Astrocyte (in vitro differentiated cells and primary cell): ENCODE data around the gene EPB41L1.
"Not testable (repeated sequence)": the region's sequence is repeated elsewhere in the genome, so short reads cannot be mapped to it uniquely, and the experiment has no call there.

Experiments
- CTCF ChIP-seq: IDR thresholded peaks from 2 replicates; pipeline ENCODE4 v1.5.1; 2011; ENCODE audit warnings: low read depth, mild to moderate bottlenecking, inconsistent platforms, low read length, moderate library complexity; ENCODE audit not compliant: insufficient read depth
- EZH2 ChIP-seq: IDR thresholded peaks from 2 replicates; pipeline ENCODE4 v1.6.1; 2012; ENCODE audit warnings: mild to moderate bottlenecking, low read length, inconsistent platforms; ENCODE audit not compliant: insufficient read depth

DNA sequence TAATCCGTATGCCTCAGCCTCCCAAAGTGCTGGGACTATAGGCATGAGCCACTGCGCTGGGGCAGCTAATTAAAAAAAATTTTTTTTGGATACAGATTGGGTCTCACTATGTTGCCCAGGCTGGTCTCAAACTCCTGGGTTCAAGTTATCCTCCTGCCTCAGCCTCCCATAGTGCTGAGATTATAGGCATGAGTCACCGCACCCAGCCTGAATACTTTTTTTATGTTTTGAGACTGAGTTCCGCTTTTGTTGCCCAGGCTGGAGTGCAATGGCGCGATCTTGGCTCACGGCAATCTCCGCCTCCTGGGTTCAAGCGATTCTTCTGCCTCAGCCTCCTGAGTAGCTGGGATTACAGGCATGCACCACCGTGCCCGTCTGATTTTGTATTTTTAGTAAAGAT lies 17.2 kb upstream of the EPB41L1 start:
- TF ChIP-seq CTCF, EZH2: not testable (repeated sequence)
